Measurements from ENCODE around the gene DUS3L. TPM values are rescaled to one million over a fixed set of nuclear protein-coding genes. Genes with fewer than 3 reads are reported as not detected.

DUS3L gene
- total and polyA plus RNA-seq, 10 donors = 22.7 to 63.9 (median 38.8) TPM

GRCh38 chr19:5798244-5798643 lies 7.3 kb upstream of the DUS3L start:
- Histone ChIP-seq H3K27me3 (replicated peaks in 1 of 7) (peaks cover 0 to 60% (median 28%) of the 10 kb centered on the region in 7 donors), H3K27ac (no peak overlapping the region), H3K4me3 (no peak overlapping the region), H3K9me3 (no peaks in the 10 kb centered on the region), H3K36me3 (no peaks in the 10 kb centered on the region), H3K4me1 (peaks cover 0 to 55% (median 11%) of the 10 kb centered on the region in 6 donors)
- TF ChIP-seq POLR2AphosphoS5 (IDR thresholded peaks at IDR 0.05) = no peak
- TF ChIP-seq POLR2A (IDR thresholded peaks at IDR 0.05) = no peak
- no peak for TF ChIP-seq CTCF (IDR thresholded peaks at IDR 0.05 in 8 of 11, conservative IDR thresholded peaks at IDR 0.05 in 3 of 11)
- WGBS, 5 donors = 81 to 86% (median 84%) methylated on average over 8 of the region's 8 CpGs
- intact Hi-C loops (cut with DNase I; ENCODE audit: low total_unique reads) = no loop called here
- no peak for DNase-seq

- no peak overlapping the region for H3K4me3 ChIP-seq
- WGBS, 5 donors = 87 to 95% (median 92%) methylated on average over 7 of the region's 7 CpGs
- TF ChIP-seq POLR2AphosphoS5 (IDR thresholded peaks at IDR 0.05) (no peak), CTCF (IDR thresholded peaks at IDR 0.05 in 8 of 11, conservative IDR thresholded peaks at IDR 0.05 in 3 of 11) (no peak), POLR2A (IDR thresholded peaks at IDR 0.05) (no peak)
- no peaks in the 10 kb centered on the region for H3K36me3 ChIP-seq
- intact Hi-C loops (cut with DNase I; ENCODE audit: low total_unique reads) = no loop called here
- peaks cover 0 to 3% (median 0%) of the 10 kb centered on the region in 8 donors for H3K9me3 ChIP-seq
- H3K27me3 ChIP-seq (replicated peaks in 1 of 7) = peaks cover 0 to 32% (median 2%) of the 10 kb centered on the region in 7 donors
- no peak for DNase-seq
- H3K4me1 ChIP-seq = peaks cover 0 to 36% (median 4%) of the 10 kb centered on the region in 6 donors
- no peak overlapping the region for H3K27ac ChIP-seq
Measured at GRCh38 chr19:5795382-5795919, 4.5 kb upstream of the DUS3L start.

- Histone ChIP-seq H3K4me3 (no peak overlapping the region), H3K27ac (no peak overlapping the region), H3K36me3 (peaks cover 3 to 21% (median 19%) of the 10 kb centered on the region in 6 donors), H3K9me3 (peaks cover 0 to 3% (median 0%) of the 10 kb centered on the region in 8 donors), H3K27me3 (replicated peaks in 1 of 7) (peaks cover 0 to 9% (median 0%) of the 10 kb centered on the region in 7 donors), H3K4me1 (peaks cover 6 to 23% (median 11%) of the 10 kb centered on the region in 6 donors)
- intact Hi-C loops (cut with DNase I; ENCODE audit: low total_unique reads) = no loop called here
- no peak for TF ChIP-seq POLR2A (IDR thresholded peaks at IDR 0.05)
- no peak for TF ChIP-seq POLR2AphosphoS5 (IDR thresholded peaks at IDR 0.05)
- TF ChIP-seq CTCF (IDR thresholded peaks at IDR 0.05 in 8 of 11, conservative IDR thresholded peaks at IDR 0.05 in 3 of 11) = no peak
- 85 to 93% (median 86%) methylated on average over 3 of the region's 3 CpGs for WGBS, 5 donors
- no peak for DNase-seq
Measured at GRCh38 chr19:5793188-5793587, 2.2 kb upstream of the DUS3L start.

- WGBS, 5 donors = 93 to 97% (median 94%) methylated on average over 18 of the region's 18 CpGs
- Histone ChIP-seq H3K27me3 (replicated peaks in 1 of 7) (no peaks in the 10 kb centered on the region), H3K4me3 (no peak overlapping the region), H3K9me3 (peaks cover 0 to 3% (median 0%) of the 10 kb centered on the region in 8 donors), H3K36me3 (peaks cover 3 to 30% (median 28%) of the 10 kb centered on the region in 6 donors), H3K4me1 (peaks cover 6 to 23% (median 11%) of the 10 kb centered on the region in 6 donors), H3K27ac (no peak overlapping the region)
- intact Hi-C loops (cut with DNase I; ENCODE audit: low total_unique reads) = no loop called here
- DNase-seq = no peak
- TF ChIP-seq POLR2A (IDR thresholded peaks at IDR 0.05) = no peak
- TF ChIP-seq POLR2AphosphoS5 (IDR thresholded peaks at IDR 0.05) = no peak
- TF ChIP-seq CTCF (IDR thresholded peaks at IDR 0.05 in 8 of 11, conservative IDR thresholded peaks at IDR 0.05 in 3 of 11) = no peak
Measured at GRCh38 chr19:5792224-5792623, 1.3 kb upstream of the DUS3L start.

Data from spleen (tissue), 11 donors.